Fibroblast of peridontal ligament (primary cell): Measurements from ENCODE around the gene COL18A1.

Experiments used
- DNase-seq: peaks from one replicate; pipeline ENCODE4 v3.0.0-alpha.2; 2010; ENCODE audit errors: extremely low read depth

The COL18A1 gene

GRCh38 chr21:45414396-45415187 is 9.6 kb downstream of the COL18A1 start:
- DNase-seq = no peak

- DNase-seq = no peak
Measured at GRCh38 chr21:45415188-45415942, 10.4 kb downstream of the COL18A1 start.

- DNase-seq = no peak
Measured at GRCh38 chr21:45415943-45416611, 11.1 kb downstream of the COL18A1 start.

GRCh38 chr21:45416620-45417019 is 11.7 kb downstream of the COL18A1 start:
- DNase-seq = no peak

GRCh38 chr21:45417256-45417950 is 12.4 kb downstream of the COL18A1 start:
- DNase-seq = no peak

GRCh38 chr21:45417951-45418300 is 13.0 kb downstream of the COL18A1 start:
- DNase-seq = no peak

GRCh38 chr21:45418301-45419071 is 13.5 kb downstream of the COL18A1 start:
- no peak for DNase-seq

- no peak for DNase-seq
Measured at GRCh38 chr21:45419162-45419561, 14.2 kb downstream of the COL18A1 start.

GRCh38 chr21:45420061-45421041 is 15.4 kb downstream of the COL18A1 start:
- no peak for DNase-seq

GRCh38 chr21:45421071-45421845 is 16.3 kb downstream of the COL18A1 start:
- no peak for DNase-seq

- DNase-seq = no peak
Measured at GRCh38 chr21:45421846-45422775, 17.1 kb downstream of the COL18A1 start.

GRCh38 chr21:45423201-45423955 is 18.4 kb downstream of the COL18A1 start:
- no peak for DNase-seq

GRCh38 chr21:45423968-45424853 is 19.2 kb downstream of the COL18A1 start:
- no peak for DNase-seq

- no peak for DNase-seq
Measured at GRCh38 chr21:45424854-45425795, 20.2 kb downstream of the COL18A1 start.
